Subcutaneous abdominal adipose tissue (tissue), 5 donors: ENCODE measurements around the gene TRIM62.

Experiments used
- H3K27ac ChIP-seq: one replicate; pipeline ENCODE4 v1.7.0; 2013; ENCODE audit warnings: low read depth, mild to moderate bottlenecking, inconsistent platforms, low read length, moderate library complexity
- H3K27me3 ChIP-seq, 5 donors: one replicate each; pipeline ENCODE4 v1.7.0; 2013; ENCODE audit warnings: low read length in 5 of 5, inconsistent platforms in 1 of 5; ENCODE audit not compliant: control insufficient read depth in 5 of 5, insufficient read depth in 4 of 5
- H3K36me3 ChIP-seq, 5 donors: one replicate each; pipeline ENCODE4 v1.7.0; 2013; ENCODE audit warnings: low read length in 5 of 5; ENCODE audit not compliant: control insufficient read depth in 5 of 5, insufficient read depth in 5 of 5
- H3K4me1 ChIP-seq, 5 donors: one replicate each; pipeline ENCODE4 v1.7.0; 2013; ENCODE audit warnings: low read length in 5 of 5, mild to moderate bottlenecking in 3 of 5, moderate library complexity in 1 of 5; ENCODE audit not compliant: control insufficient read depth in 5 of 5, insufficient read depth in 5 of 5
- H3K4me3 ChIP-seq, 5 donors: one replicate each; pipeline ENCODE4 v1.7.0; 2013; ENCODE audit warnings: low read length in 5 of 5, low read depth in 1 of 5
- H3K9ac ChIP-seq, 5 donors: one replicate each; pipeline ENCODE4 v1.7.0; 2013; ENCODE audit warnings: low read length in 5 of 5, mild to moderate bottlenecking in 4 of 5, moderate library complexity in 3 of 5
- H3K9me3 ChIP-seq, 5 donors: one replicate each; pipeline ENCODE4 v1.7.0; 2013; ENCODE audit warnings: low read length in 5 of 5; ENCODE audit not compliant: control insufficient read depth in 5 of 5
- donor health status: healthy.
- donor health status: healthy.
- donor health status: healthy.
- donor health status: healthy.
- donor health status: healthy.

The TRIM62 gene

DNA sequence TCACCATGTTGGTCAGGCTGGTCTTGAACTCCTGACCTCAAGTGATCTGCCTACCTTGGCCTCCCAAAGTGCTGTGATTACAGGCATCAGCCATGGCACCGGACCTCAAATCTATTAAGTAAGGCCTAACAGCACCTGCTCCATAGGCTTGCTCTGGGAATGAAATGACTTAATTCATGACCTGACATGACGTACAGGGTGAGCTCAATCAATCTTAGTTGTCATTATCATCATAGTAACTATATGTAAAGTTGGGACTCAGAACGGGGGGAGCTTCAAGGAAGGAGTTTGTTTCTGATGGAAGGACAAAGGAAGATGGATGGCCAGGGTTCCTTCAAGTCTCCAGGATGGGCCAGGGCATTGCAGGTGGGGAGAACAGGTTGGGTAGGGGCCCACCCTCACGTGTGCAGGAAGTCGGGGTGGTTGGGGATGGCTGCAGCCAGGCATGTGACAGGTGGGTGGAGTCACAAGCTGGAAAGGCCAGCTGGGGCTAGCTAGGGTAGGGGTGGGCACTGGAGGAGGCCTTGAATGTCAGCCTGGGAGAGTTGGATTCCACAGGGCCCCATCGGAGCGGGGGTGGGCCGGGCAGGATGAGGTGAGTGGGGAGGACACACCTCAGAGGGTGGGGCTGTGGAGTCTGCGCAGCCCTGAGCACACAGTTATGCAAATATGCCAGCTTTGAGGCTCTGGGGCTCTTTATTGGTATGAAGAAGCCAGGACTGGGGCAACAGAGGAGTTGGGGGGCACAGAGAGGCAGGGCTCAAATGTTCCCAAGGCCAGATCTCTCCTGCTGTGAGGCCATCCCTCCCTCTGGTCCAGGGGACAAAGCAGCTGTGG lies 9.6 kb downstream of the TRIM62 start:
- Histone ChIP-seq H3K4me1 (peaks cover 0 to 18% (median 8%) of the 10 kb centered on the region in 5 donors), H3K4me3 (no peak overlapping the region), H3K9me3 (no peaks in the 10 kb centered on the region), H3K27ac (no peak overlapping the region), H3K27me3 (no peaks in the 10 kb centered on the region), H3K9ac (no peak overlapping the region), H3K36me3 (peaks cover 0 to 17% (median 4%) of the 10 kb centered on the region in 5 donors)

DNA sequence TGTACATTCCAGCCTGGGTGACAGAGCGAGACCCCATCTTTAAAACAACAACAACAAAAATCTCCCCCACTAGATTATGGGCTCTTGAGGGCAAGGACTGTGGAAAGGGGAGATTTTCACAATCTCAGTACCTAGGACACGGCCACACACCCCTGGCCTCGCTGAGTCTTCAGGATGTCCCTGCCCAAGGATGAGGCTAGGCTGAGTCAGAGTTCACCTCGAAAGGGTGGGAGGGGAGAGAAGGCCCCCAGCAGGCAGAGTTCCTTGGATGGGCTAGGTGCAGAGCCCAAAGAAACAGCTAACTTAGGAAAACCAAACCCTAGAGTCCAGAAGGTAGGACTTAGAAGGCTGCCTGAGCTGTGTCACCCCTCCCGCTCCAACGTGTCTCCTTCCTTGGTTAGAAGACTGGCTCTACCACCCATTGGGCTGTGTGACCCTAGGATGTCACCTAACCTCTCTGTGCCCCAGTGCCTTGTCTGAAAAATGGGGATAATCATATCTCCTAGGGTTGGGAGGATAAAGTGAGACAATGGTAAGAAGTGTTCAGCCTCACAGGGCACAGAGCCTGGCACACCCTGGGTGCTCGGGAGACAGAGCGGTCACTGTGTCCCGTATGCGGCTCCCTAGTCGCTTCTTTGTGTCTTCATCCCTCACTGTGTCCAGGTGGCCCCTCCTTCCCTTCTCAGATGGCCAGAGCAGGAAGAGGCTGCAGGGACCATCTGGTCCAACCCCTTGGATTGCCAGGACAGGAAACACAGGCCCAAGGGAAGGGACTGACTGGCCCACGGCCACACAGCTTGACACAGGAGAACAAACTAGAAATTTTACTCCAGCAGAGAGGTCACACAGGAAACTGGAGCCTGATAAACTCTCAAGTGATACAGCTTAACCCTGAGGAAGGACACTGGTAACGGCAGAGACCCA lies 11.2 kb downstream of the TRIM62 start:
- Histone ChIP-seq H3K4me1 (peaks cover 0 to 13% (median 3%) of the 10 kb centered on the region in 5 donors), H3K36me3 (peaks cover 0 to 17% (median 4%) of the 10 kb centered on the region in 5 donors), H3K9ac (peak overlapping the region in 1 of 5 donors; percentile 33), H3K27me3 (no peaks in the 10 kb centered on the region), H3K27ac (no peak overlapping the region), H3K4me3 (no peak overlapping the region), H3K9me3 (no peaks in the 10 kb centered on the region)

DNA sequence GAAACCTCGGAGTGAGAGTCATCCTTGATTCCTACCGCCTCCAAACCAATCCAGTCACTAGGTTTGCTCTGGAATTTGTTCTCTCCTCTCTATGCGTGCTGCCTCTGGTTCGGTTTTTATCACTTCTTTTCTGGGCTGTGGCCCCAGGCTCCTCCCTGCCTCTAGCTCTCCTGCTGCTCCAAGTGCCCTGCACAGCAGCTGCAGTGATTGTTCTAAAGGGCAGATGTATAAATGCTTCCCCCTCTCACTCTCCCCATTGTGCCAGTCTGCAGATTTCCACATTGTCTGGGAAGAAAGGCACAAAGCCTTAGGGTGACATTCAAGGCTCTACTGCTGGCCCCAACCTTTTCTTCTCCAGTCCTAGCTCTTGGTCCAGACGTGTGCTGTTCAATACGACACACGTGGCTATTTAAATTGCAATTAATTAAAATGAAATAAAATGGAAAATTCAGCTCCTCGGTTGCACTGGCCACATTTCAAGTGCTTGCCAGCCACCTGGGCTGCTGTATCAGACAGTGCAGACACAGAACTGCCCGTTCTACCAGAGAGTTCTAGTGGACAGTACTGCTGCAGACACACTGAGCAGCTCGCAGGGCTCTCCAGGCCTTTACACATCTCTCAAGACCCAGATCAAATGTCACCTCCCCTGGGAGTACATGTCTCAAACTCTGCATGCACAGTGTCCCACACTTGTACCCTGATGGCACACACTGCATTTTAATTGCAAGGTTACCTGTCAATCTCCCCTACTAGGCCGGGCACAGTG lies 12.4 kb downstream of the TRIM62 start:
- H3K36me3 ChIP-seq, result peaks cover 0 to 13% (median 0%) of the 10 kb centered on the region in 5 donors
- no peak overlapping the region for H3K27ac ChIP-seq
- H3K9ac ChIP-seq, result no peak overlapping the region
- no peak overlapping the region for H3K4me3 ChIP-seq
- H3K4me1 ChIP-seq, result peaks cover 0 to 13% (median 3%) of the 10 kb centered on the region in 5 donors
- H3K27me3 ChIP-seq, result no peaks in the 10 kb centered on the region
- H3K9me3 ChIP-seq, result no peaks in the 10 kb centered on the region

DNA sequence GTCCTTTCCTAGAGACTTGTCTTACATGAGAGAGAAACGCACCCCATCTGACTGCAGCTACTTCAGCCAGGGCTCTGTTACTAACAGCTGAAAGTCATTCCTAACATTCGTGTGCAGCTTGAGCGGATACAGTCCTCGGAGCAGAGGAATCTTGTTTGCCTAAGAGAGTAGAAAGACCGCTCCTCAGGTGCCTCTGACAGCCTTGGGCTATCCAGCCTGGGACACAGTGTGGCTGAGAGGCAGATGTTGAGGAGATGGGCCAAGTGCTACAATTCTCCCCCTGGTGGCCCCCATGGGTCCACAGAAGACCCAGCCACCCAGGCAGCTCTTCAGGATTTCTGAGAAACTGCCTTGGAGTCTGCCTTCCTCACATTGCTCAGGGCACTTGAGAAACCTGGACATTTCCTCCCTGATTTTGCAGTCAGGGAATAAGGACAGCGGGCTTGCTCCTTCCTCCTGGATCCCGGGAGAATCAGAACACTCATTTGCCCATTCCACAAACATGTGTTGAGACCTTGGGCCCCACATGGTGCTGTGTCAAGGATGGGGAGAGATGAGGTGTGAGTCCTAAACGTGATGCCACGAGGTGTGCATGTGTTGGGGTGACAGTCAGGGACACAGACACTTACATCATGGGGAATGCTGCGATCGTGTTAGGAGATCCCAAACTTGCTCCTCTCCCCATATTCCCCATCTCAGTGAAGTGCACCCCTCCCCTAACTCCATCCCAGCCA lies 13.1 kb downstream of the TRIM62 start:
- Histone ChIP-seq H3K4me1 (peaks cover 0 to 13% (median 3%) of the 10 kb centered on the region in 5 donors), H3K4me3 (no peak overlapping the region), H3K27me3 (no peaks in the 10 kb centered on the region), H3K9ac (no peak overlapping the region), H3K27ac (no peak overlapping the region), H3K36me3 (peaks cover 0 to 17% (median 0%) of the 10 kb centered on the region in 5 donors), H3K9me3 (no peaks in the 10 kb centered on the region)

DNA sequence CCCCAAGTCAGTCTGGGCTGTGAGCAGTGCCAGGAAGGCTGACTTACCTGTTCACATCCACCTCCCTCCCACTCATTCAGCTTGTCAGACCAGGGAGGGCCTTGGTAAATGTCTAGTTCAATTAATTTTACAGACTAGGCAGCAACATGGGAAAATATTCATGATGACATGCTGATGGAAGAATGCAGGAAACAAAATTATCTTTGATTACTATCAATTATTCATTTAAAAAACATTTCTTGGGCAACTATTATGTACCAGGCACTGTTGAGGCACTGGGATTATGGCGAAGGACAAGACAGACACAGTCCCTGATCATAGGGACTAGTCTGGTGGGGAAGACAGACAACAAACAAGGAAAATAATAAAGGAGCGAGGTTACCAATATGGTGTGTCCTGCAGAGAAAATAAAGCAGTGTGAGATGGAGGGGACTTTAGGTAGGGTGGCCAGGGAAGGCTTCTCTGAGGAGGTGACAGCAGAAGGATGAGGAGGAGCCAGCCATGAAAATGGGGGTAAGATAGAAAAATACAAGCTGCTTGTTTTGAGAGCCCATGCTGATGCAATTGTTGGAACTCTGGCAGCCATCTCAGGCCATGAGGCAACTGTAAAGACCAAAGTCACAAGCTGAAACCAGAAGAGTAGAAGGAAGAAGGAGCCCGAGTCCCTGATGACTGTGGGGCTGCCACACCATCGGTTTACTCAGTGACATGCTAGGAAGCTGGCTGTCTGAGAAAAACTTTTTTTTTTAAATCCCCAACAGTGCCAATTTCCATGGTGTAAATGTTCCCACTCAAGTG lies 14.0 kb downstream of the TRIM62 start:
- Histone ChIP-seq H3K4me3 (no peak overlapping the region), H3K9ac (no peak overlapping the region), H3K9me3 (no peaks in the 10 kb centered on the region), H3K27ac (no peak overlapping the region), H3K36me3 (peaks cover 0 to 15% (median 0%) of the 10 kb centered on the region in 5 donors), H3K4me1 (peaks cover 0 to 13% (median 3%) of the 10 kb centered on the region in 5 donors), H3K27me3 (no peaks in the 10 kb centered on the region)

DNA sequence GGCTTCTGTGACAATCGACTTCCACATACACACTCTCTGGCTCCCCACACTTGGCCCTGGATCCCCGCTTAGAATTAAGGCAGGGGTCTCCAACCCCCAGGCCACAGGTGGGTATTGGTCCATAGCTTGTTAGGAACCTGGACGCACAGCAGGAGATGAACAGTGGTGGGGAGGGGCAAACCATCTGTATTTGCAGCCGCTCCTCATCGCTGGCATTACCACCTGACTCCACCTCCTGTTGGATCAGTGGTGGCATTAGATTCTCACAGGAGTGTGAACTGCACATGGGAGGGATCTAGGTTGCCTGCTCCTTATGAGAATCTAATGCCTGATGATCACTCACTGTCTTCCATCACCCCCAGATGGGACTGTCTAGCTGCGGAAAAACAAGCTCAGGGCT lies 16.0 kb downstream of the TRIM62 start:
- Histone ChIP-seq H3K27me3 (no peaks in the 10 kb centered on the region), H3K4me1 (peaks cover 0 to 14% (median 8%) of the 10 kb centered on the region in 5 donors), H3K36me3 (peaks cover 0 to 13% (median 0%) of the 10 kb centered on the region in 5 donors), H3K27ac (no peak overlapping the region), H3K4me3 (no peak overlapping the region), H3K9me3 (no peaks in the 10 kb centered on the region), H3K9ac (no peak overlapping the region)

DNA sequence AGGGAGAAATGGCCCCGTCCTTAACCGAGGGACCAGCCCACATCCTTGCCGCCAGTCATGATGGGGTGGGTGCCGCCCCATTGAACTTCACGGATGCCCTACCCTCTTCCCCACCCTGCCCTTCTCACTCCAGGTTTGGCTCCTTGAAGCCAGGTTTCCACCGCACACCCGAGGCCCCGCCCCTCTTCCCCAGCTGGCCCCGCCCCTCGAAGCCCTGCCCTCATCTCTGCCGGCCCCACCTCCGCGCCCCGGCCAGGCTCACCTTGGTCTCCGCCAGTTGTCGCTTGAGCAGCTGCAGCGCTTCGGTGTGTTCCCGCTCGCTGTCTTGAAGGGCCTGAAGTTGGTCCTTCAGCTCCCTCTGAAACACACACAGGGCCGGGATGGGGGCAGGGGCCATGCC lies 16.6 kb downstream of the TRIM62 start:
- peaks cover 0 to 13% (median 0%) of the 10 kb centered on the region in 5 donors for H3K36me3 ChIP-seq
- no peak overlapping the region for H3K27ac ChIP-seq
- no peaks in the 10 kb centered on the region for H3K27me3 ChIP-seq

DNA sequence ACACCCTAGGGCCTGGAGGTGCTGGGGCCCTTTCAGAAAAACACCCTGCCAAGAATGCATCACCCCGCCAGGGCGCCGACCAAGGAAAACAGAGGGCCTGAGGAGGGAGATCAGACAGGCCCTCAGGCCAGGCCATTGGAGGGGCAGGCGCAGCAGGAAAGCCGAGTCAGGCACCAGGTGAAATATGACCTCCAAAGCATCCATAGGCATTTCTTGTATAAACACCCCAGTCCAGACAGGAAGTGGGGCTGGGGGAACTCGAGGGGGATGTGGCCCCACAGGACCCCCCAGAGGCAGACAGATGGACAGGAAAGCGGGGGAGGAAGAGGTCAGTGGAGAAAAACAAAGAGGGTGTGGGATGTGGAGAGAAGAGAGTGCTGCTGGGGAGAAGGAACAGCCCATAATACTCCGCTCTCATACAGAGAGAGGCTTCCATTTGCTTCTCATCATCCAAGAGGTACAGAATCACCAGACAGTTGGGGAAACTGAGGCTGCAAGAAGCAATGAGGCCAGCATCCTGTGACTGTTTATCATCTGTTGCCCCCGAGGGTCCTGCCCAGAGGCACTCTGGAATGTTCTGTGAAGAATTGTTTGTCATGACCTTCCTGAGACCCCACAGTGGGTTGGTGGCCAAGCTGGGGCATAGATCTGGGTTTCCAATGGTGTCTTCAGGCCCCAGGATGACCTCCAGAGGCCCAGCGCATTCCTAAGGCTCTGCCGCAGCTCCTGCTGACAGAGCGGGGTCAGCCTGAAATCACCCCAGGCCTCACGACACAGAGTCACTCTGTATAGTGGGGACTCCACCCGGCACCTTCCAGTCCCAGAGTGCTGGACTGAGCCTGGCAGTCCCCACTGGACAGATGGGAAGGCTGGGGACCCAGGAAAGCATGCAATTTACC lies 18.0 kb downstream of the TRIM62 start:
- Histone ChIP-seq H3K27me3 (no peaks in the 10 kb centered on the region), H3K36me3 (peaks cover 0 to 18% (median 2%) of the 10 kb centered on the region in 5 donors), H3K27ac (no peak overlapping the region), H3K9me3 (no peaks in the 10 kb centered on the region), H3K9ac (no peak overlapping the region), H3K4me1 (peaks cover 0 to 11% (median 8%) of the 10 kb centered on the region in 5 donors), H3K4me3 (no peak overlapping the region)

More for the DNA sequence above, 16.6 kb downstream of the TRIM62 start:
- peaks cover 0 to 11% (median 8%) of the 10 kb centered on the region in 5 donors for H3K4me1 ChIP-seq
- H3K4me3 ChIP-seq, result no peak overlapping the region
- no peaks in the 10 kb centered on the region for H3K9me3 ChIP-seq
- H3K9ac ChIP-seq, result no peak overlapping the region
